DLD1 (cell line): ENCODE results near the gene XRN2.

Experiments used
- in situ Hi-C: cut with HindIII; loops from 2 replicates; pipeline ENCODE4 v1.10.0; 2017; ENCODE audit warnings: low sequenced_read_pairs

Gene XRN2, protein sequence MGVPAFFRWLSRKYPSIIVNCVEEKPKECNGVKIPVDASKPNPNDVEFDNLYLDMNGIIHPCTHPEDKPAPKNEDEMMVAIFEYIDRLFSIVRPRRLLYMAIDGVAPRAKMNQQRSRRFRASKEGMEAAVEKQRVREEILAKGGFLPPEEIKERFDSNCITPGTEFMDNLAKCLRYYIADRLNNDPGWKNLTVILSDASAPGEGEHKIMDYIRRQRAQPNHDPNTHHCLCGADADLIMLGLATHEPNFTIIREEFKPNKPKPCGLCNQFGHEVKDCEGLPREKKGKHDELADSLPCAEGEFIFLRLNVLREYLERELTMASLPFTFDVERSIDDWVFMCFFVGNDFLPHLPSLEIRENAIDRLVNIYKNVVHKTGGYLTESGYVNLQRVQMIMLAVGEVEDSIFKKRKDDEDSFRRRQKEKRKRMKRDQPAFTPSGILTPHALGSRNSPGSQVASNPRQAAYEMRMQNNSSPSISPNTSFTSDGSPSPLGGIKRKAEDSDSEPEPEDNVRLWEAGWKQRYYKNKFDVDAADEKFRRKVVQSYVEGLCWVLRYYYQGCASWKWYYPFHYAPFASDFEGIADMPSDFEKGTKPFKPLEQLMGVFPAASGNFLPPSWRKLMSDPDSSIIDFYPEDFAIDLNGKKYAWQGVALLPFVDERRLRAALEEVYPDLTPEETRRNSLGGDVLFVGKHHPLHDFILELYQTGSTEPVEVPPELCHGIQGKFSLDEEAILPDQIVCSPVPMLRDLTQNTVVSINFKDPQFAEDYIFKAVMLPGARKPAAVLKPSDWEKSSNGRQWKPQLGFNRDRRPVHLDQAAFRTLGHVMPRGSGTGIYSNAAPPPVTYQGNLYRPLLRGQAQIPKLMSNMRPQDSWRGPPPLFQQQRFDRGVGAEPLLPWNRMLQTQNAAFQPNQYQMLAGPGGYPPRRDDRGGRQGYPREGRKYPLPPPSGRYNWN

GRCh38 chr20:21303061-21303871 lies at the start of gene XRN2:
Gene XRN2, plus strand, starts transcription at chr20:21303331. Its CDS starts 68 bp downstream, at chr20:21303399.
- in situ Hi-C loops = no loop called here

DNA sequence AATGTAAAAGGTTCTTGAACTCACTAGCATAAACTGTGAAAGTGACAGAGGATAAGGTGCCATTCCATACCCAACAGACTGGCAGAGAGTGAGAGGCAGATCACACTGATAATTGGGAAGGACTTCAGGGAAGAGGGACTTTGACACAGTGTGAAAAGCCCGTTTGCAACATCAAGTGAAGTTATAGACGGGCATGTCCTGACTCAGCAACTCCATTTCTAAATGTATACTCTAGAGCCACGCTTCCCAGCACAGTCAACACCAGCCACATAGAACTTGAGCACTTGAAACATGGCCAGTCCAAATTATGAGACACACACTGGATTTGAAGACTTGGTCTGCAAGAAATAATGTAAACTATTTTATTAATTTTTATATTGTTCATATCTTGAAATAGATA lies 45.9 kb upstream of the XRN2 start:
- in situ Hi-C loops = no loop called here

DNA sequence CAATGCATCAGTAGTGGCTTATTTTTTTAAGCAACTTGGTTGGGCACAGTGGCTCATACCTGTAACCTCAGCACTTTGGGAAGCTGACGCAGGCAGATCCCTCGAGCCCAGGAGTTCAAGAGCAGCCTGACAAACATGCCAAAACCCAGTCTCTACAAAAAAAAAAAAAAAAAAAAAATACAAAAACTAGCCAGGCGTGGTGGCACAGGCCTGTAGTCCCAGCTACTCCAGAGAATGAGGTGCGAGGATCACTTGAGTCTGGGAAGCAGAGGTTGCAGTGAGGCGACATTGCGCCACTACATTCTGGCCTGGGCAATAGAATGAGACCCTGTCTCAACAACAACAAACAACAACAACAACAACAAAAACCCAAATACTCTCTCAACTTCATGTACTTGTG lies 44.7 kb upstream of the XRN2 start:
- in situ Hi-C loops = no loop called here

GRCh38 chr20:21259346-21259745 lies 43.8 kb upstream of the XRN2 start:
- in situ Hi-C loops = no loop called here

DNA sequence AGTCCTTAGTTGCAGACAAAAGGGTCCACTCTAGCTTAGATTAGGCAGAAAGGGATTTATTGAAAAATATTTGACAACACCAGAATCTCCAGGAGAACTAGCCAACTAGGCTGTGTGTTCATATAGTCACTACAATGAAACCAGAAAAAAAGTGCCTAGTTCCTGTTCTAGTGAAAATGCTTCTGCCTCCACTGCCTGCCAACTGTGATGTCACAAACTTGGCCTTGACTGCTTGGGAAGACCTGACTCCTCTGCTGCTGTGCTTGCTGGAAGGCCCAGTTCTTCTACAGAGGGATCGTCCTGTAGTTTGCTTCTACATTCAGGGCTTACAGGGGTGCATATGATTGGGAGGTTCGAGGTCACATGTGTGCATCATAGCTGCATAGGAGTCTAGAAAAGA lies 40.3 kb upstream of the XRN2 start:
- in situ Hi-C loops = no loop called here

- in situ Hi-C loops = no loop called here
These were observed 37.6 kb upstream of the XRN2 start for GRCh38 chr20:21265261-21266190.

GRCh38 chr20:21266191-21266536 lies 37.0 kb upstream of the XRN2 start:
- in situ Hi-C loops = no loop called here

- in situ Hi-C loops = no loop called here
These were observed 33.4 kb upstream of the XRN2 start for GRCh38 chr20:21269772-21270171.

DNA sequence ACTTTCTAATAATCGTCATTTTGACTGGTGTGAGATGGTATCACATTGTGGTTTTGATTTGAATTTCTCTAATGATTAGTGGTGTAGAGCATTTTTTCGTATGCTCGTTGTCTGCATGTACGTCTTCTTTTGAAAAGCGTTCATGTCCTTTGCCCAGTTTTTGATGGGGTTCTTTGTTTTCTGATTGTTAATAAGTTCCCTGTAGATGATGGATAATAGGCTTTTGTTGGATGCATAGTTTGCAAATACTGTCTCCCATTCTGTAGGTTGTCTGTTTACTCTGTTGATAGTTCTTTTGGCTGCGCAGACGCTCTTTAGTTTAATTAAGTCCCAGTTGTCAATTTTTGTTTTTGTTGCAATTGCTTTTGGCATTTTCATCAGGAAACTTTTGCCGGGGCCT lies 32.3 kb upstream of the XRN2 start:
- in situ Hi-C loops = no loop called here

DNA sequence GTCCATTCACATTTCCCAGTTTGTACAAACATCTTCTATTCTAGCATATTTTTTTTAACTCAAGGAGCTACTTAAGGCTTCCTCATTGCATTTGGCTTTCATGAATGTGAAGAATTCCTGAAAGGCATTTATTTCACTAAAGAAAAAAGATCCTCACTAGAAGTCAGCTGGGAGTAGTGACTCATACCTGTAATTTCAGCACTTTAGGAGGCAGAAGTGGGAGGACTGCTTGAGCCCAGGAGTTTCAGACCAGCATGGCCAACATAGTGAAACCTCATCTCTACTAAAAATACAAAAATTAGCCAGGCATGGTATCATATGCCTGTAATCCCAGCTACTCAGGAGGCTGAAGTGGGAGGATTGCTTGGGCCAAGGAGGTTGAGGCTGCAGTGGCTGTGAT lies 30.9 kb upstream of the XRN2 start:
- in situ Hi-C loops = no loop called here

DNA sequence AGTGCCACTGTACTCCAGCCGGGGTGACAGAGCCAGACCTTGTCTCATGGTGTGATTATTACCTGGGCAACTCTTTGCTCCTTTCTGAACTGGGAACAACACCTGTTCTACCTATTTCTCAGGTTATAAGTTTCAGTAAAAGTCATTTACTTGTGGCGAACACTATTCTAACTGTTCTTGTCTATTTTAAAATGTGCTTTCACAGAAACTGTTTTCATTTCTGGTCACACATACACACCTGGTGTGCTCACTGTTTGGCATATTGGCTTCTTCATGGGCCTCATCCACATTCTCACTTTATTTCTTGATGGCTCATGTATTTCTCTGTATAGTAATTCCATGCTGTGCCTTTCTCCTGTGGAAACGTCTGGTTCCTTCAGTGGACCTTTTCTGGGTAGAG lies 30.5 kb upstream of the XRN2 start:
- in situ Hi-C loops = no loop called here

DNA sequence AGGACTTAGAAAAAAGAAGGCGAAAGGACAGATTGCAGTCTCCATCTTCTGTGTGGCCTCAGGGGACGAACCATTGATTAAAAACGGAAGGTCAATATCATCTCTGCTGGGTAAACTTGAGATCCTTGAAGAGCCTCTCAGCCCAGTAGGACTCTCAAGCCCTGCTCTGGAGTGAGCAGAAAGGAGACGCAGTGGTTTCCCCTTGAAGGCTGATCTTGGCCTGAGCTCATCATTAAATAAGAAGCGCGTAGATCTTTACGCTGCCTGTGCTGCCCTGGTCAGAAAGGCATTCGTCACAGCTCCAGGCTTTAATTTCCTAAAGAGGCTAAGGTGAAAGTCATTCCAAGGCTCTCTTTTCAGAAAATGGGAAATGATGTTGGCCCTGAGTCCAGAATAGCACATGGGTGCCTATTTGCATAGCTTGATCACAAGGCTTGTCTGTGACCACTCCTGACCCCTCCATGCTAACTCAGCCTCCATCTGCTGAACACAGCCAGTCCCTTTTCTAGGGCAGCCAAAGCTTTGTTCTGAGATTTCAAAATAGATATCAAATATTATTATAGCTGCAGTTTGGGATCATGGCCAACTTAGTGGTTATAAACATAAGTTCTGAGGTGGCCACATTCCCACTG lies 29.3 kb upstream of the XRN2 start:
- in situ Hi-C loops = no loop called here

DNA sequence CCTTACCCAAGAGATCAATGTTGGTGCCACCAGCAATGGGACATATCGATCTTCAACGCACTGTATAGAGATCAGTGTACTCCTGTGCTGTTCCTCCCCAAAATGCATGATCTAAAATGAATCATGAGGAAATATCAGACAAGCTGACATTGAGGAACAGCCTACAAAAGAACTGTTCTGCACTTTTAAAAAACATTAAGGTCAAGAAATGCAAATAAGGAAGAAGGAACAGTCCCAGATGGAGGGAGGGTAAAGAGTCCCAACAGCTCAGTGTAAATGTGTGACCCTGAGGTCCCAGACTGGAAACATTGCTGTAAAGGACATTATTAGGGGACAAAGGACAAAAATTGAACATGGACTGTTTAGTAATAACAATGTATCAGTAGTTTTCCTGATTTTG lies 24.3 kb upstream of the XRN2 start:
- in situ Hi-C loops = no loop called here

DNA sequence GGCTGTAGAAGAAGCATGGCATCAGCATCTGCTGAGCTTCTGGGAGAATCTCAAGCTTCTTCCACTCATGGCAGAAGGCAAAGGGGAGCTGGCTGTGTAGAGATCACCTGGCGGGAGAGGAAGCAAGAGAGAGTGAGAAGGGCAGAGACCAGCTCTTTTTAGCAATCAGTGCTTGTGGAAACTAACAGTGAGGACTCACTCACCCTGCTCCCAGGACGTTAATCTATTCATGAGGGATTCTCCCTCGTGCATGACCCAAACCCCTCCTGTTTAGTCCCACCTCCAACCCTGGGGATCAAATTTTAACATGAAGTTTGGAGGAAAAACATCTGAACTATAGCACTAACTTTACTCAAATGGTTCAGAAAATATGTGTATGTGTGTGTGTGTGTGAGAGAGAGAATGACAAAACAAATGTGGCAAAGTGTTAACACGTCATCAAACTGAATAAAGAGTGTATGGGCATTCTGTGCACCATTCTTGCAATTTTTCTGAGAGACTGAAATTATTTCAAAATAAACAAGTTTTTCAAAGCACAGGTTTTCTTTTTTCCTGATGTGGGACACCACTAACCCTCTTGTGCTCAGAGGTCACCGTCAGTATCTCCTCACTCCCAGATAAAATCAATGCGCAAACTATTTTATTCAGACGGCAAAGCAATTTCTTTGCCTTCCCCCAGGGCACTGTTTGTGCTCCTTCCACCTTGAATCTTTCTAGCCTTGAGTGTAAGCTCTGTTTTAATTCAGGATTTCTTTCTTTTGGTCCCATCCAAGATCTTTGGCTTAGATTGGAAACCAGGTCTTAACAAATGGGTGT lies 23.2 kb upstream of the XRN2 start:
- in situ Hi-C loops = no loop called here

GRCh38 chr20:21280522-21281016 lies 22.6 kb upstream of the XRN2 start:
- in situ Hi-C loops = no loop called here

GRCh38 chr20:21286775-21287174 lies 16.4 kb upstream of the XRN2 start:
- in situ Hi-C loops = no loop called here

DNA sequence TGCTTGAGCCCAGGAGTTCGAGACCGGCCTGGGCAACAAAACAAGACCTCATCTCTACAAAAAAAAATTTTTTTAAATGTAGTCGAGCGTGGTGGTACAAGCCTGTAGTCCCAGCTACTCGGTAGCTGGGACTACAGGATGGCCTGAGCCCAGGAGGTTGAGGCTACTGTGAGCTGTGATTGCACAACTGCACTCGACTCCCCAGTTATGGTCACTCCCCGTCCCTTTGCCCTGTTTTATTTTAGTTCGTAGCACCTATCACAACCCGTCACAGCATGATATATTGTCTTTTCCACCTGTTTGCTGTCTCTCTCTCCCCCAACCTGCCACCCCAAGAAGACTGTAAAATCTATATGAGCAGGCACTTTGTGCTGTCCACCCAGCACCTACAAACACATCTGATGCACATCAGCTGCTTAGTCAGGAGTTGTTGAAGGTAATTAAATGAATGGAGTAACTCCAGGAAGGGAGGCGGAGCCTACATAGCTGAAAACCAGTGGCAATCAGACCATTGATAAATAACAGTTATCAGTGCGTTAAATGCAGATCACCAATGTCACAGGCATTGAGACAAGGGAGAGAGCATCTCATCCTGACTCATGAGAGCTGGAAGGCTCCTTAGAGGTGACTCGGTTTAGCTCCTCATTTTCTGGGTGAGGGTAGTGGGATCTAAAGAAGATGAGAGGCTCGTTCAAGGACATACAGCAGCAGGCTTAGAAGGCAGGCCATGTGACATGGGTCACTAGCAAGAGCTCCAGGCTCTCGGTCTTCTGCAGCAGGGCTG lies 14.4 kb upstream of the XRN2 start:
- in situ Hi-C loops = no loop called here

- in situ Hi-C loops = no loop called here
These were observed 13.5 kb upstream of the XRN2 start for GRCh38 chr20:21289651-21290050.
